H1 (cell line): Measurements from ENCODE around the gene GPD1. TPM values are rescaled to one million over a fixed set of nuclear protein-coding genes. Genes with fewer than 3 reads are reported as not detected.

ENCODE experiments used
- CTCF ChIA-PET: fragments of 300-600 bp; sonication (Branson Sonifier 250); formaldehyde crosslinking; loops from one replicate; lab custom pipeline; 2021; ENCODE audit not compliant: partially characterized antibody; lab: Charles Lee
- POLR2A ChIA-PET: fragments of 300-600 bp; sonication (Branson Sonifier 250); formaldehyde crosslinking; loops from one replicate; lab custom pipeline; 2021; ENCODE audit warnings: inconsistent platforms; ENCODE audit not compliant: partially characterized antibody; lab: Charles Lee
- DNase-seq, 2 experiments: peaks; one replicate each; pipeline versions ENCODE4 v3.0.0 to v3.0.0-alpha.2; 2010 to 2022; ENCODE audit warnings: low spot score in 2 of 2, low read depth in 1 of 2, mixed read lengths in 1 of 2
- FAIRE-seq: peaks from 2 replicates; lab custom pipeline; 2011; peaks lifted over from hg19 to GRCh38; lab: Jason Lieb, UNC
- H2AFZ ChIP-seq: 2 replicates; pipeline ENCODE4 v1.8.1; 2012; ENCODE audit warnings: low read length, inconsistent platforms
- H2AK5ac ChIP-seq: 2 replicates; pipeline ENCODE4 v1.6.1; 2013; ENCODE audit warnings: low read depth, low read length
- H2BK120ac ChIP-seq: replicated peaks from 2 replicates; pipeline ENCODE3; 2013; ENCODE audit warnings: low read depth, low read length, inconsistent platforms
- H2BK12ac ChIP-seq: 2 replicates; pipeline ENCODE4 v1.6.1; 2013; ENCODE audit warnings: low read depth, low read length
- H2BK15ac ChIP-seq: 2 replicates; pipeline ENCODE4 v1.6.1; 2013; ENCODE audit warnings: low read length
- H2BK20ac ChIP-seq: 2 replicates; pipeline ENCODE4 v1.6.1; 2013; ENCODE audit warnings: low read length
- H2BK5ac ChIP-seq: 2 replicates; pipeline ENCODE4 v1.6.1; 2013; ENCODE audit warnings: low read depth, low read length
- H3K14ac ChIP-seq: 2 replicates; pipeline ENCODE4 v1.6.1; 2013; ENCODE audit warnings: inconsistent platforms; ENCODE audit not compliant: insufficient read length
- H3K18ac ChIP-seq: 2 replicates; pipeline ENCODE4 v1.6.1; 2013; ENCODE audit warnings: low read length; ENCODE audit errors: extremely low read depth
- H3K23ac ChIP-seq: 2 replicates; pipeline ENCODE4 v1.6.1; 2013; ENCODE audit warnings: inconsistent platforms; ENCODE audit not compliant: insufficient read length
- H3K23me2 ChIP-seq: 2 replicates; pipeline ENCODE4 v1.6.1; 2013; ENCODE audit warnings: low read depth, low read length
- H3K27ac ChIP-seq: 2 replicates; pipeline ENCODE4 v1.6.1; 2011; ENCODE audit warnings: low read depth, low read length, inconsistent platforms
- H3K27me3 ChIP-seq, 4 experiments: replicated peaks in 1 of 4; 1 replicate in 1 of 4; 2 replicates in 3 of 4; pipeline versions ENCODE4 v1.6.1 to v1.8.1; 2011 to 2013; ENCODE audit warnings: low read length in 3 of 4, mild to moderate bottlenecking in 3 of 4, inconsistent platforms in 2 of 4, mixed read lengths in 2 of 4, moderate library complexity in 1 of 4; ENCODE audit not compliant: control insufficient read depth in 3 of 4, insufficient read depth in 3 of 4; ENCODE audit errors: extremely low read depth in 1 of 4
- H3K36me3 ChIP-seq, 4 experiments: 2 replicates each; pipeline versions ENCODE4 v1.6.1 to v1.8.1; 2011 to 2013; ENCODE audit warnings: mild to moderate bottlenecking in 4 of 4, low read length in 3 of 4, moderate library complexity in 2 of 4, control low read depth in 1 of 4, inconsistent platforms in 1 of 4; ENCODE audit not compliant: insufficient read depth in 4 of 4, control insufficient read depth in 2 of 4
- H3K4ac ChIP-seq: replicated peaks from 2 replicates; pipeline ENCODE3; 2013; ENCODE audit warnings: low read length, low read depth, mixed read lengths, inconsistent platforms; ENCODE audit not compliant: insufficient read length
- H3K4me1 ChIP-seq, 4 experiments: replicated peaks in 1 of 4; 1 replicate in 1 of 4; 2 replicates in 3 of 4; pipeline versions ENCODE4 v1.6.1 to v1.8.1; 2011 to 2013; ENCODE audit warnings: low read length in 3 of 4, inconsistent platforms in 2 of 4, mixed read lengths in 1 of 4; ENCODE audit not compliant: insufficient read depth in 4 of 4, control insufficient read depth in 3 of 4
- H3K4me2 ChIP-seq, 2 experiments: 2 replicates each; pipeline versions ENCODE4 v1.6.1 to v1.8.1; 2011 to 2013; ENCODE audit warnings: low read depth in 2 of 2, low read length in 2 of 2, control low read depth in 1 of 2, inconsistent platforms in 1 of 2, mild to moderate bottlenecking in 1 of 2; ENCODE audit not compliant: insufficient read depth in 1 of 2
- H3K4me3 ChIP-seq, 4 experiments: fragments of 200-600, 300-600 bp in 1 of 4; sonication (generic), shearing (Covaris generic), sonication (Bioruptor Twin) in 1 of 4; 2 replicates each; pipeline versions ENCODE4 v1.5.1 to v1.8.1; 2011 to 2016; ENCODE audit warnings: low read length in 4 of 4, low read depth in 3 of 4, control low read depth in 2 of 4, inconsistent platforms in 2 of 4, mild to moderate bottlenecking in 2 of 4, mixed read lengths in 1 of 4, moderate library complexity in 1 of 4; ENCODE audit not compliant: insufficient read depth in 2 of 4; ENCODE audit errors: extremely low read depth in 1 of 4
- H3K56ac ChIP-seq: replicated peaks from 2 replicates; pipeline ENCODE3; 2013; ENCODE audit warnings: low read depth, mild to moderate bottlenecking, mixed read lengths, low read length, inconsistent platforms; ENCODE audit not compliant: insufficient read length
- H3K79me1 ChIP-seq: 2 replicates; pipeline ENCODE4 v1.6.1; 2013; ENCODE audit warnings: low read depth, low read length, control low read depth
- H3K79me2 ChIP-seq, 2 experiments: 2 replicates each; pipeline versions ENCODE4 v1.6.1 to v1.8.1; 2012 to 2013; ENCODE audit warnings: low read length in 2 of 2, mild to moderate bottlenecking in 2 of 2, inconsistent platforms in 1 of 2; ENCODE audit not compliant: insufficient read depth in 2 of 2, control insufficient read depth in 1 of 2
- H3K9ac ChIP-seq, 4 experiments: replicated peaks in 1 of 4; 1 replicate in 1 of 4; 2 replicates in 3 of 4; pipeline versions ENCODE4 v1.6.1 to v1.8.1; 2011 to 2013; ENCODE audit warnings: low read depth in 3 of 4, low read length in 3 of 4, control low read depth in 2 of 4, mild to moderate bottlenecking in 2 of 4, moderate library complexity in 2 of 4, inconsistent platforms in 1 of 4; ENCODE audit errors: extremely low read depth in 1 of 4
- H3K9me3 ChIP-seq, 2 experiments: 2 replicates each; pipeline versions ENCODE4 v1.6.1 to v1.8.1; 2012 to 2013; ENCODE audit warnings: mild to moderate bottlenecking in 2 of 2, moderate library complexity in 2 of 2, control low read depth in 1 of 2, inconsistent platforms in 1 of 2, low read depth in 1 of 2, low read length in 1 of 2, mixed read lengths in 1 of 2; ENCODE audit not compliant: insufficient read depth in 2 of 2
- H4K20me1 ChIP-seq, 2 experiments: replicated peaks in 1 of 2; 2 replicates each; pipeline versions ENCODE3 to v1.8.1; 2011 to 2013; ENCODE audit warnings: inconsistent platforms in 2 of 2, low read length in 2 of 2, mild to moderate bottlenecking in 1 of 2; ENCODE audit not compliant: insufficient read depth in 2 of 2, control insufficient read depth in 1 of 2
- H4K5ac ChIP-seq: 2 replicates; pipeline ENCODE4 v1.6.1; 2013; ENCODE audit warnings: low read length, low read depth, mixed read lengths, inconsistent platforms; ENCODE audit not compliant: insufficient read length
- H4K8ac ChIP-seq: 2 replicates; pipeline ENCODE4 v1.8.0; 2013; ENCODE audit warnings: mild to moderate bottlenecking, moderate library complexity, low read length, inconsistent platforms; ENCODE audit not compliant: insufficient read depth; ENCODE audit errors: extremely low read depth
- H4K91ac ChIP-seq: replicated peaks from 2 replicates; pipeline ENCODE3; 2013; ENCODE audit warnings: low read length, mixed read lengths, inconsistent platforms; ENCODE audit not compliant: insufficient read length
- BCL11A ChIP-seq, 2 experiments: IDR thresholded peaks; one replicate each; pipeline ENCODE4 v1.6.1; 2011; ENCODE audit warnings: low read depth in 2 of 2, low read length in 2 of 2, mild to moderate bottlenecking in 2 of 2
- SAP30 ChIP-seq: fragments of 300-600 bp; sonication (generic); IDR thresholded peaks from 2 replicates; pipeline ENCODE4 v1.7.1; 2012; ENCODE audit warnings: low read length, moderate library complexity, mild to moderate bottlenecking, inconsistent platforms; ENCODE audit not compliant: insufficient read depth, insufficient replicate concordance
- TEAD4 ChIP-seq: IDR thresholded peaks from 2 replicates; pipeline ENCODE4 v1.6.1; 2012; ENCODE audit warnings: low read depth, low read length, inconsistent platforms, mixed read lengths
- WGBS, 2 experiments: shearing (Covaris generic) in 1 of 2; methylation state at CpG; one replicate each; pipeline versions ENCODE4 v1.1.6 to v1.1.7; 2013 to 2015; ENCODE audit warnings: low lambda C conversion rate in 2 of 2, mixed read lengths in 2 of 2, inconsistent platforms in 1 of 2, low coverage in 1 of 2, missing lambda C conversion rate in 1 of 2; ENCODE audit not compliant: insufficient replicate concordance in 2 of 2, insufficient coverage in 1 of 2, insufficient read length in 1 of 2; ENCODE audit errors: extremely low coverage in 1 of 2, missing lambda C conversion rate in 1 of 2; 5-methylcytosine and 5-hydroxymethylcytosine counted together
- polyA plus RNA-seq, 7 experiments: library from polyadenylated mRNA; depleted of rRNA in 3 of 7; stranded (reverse) in 5 of 7; unstranded in 2 of 7; fragments of >200 nt in 5 of 7; fragments of 200-250 nt in 2 of 7; gene quantifications; 1 replicate in 5 of 7; 2 replicates in 1 of 7; 4 replicates in 1 of 7; pipeline versions ENCODE4 v1.2.1 to v1.2.3, GENCODE V29; 2011 to 2013; ENCODE audit warnings: missing spikeins in 2 of 7, mixed read lengths in 2 of 7
- total RNA-seq: library from RNA; stranded (reverse); fragmentation: NEBNext Ultra II Directional; extraction: Animal tissue kit (Norgen Biotek cat#: 25700); gene quantifications from 2 replicates; pipeline ENCODE4 v1.2.1, GENCODE V29; 2021

The GPD1 gene
- total and polyA plus RNA-seq, 2 of the 8 experiments (the other 6 are each of a cell fraction or from before 2014, with no cell fraction given): 0.45 to 0.74 TPM

GRCh38 chr12:50082644-50083043, 21.2 kb upstream of the GPD1 start:
- Histone ChIP-seq H3K4me3 (no peak overlapping the region), H3K9me3 (no peaks in the 10 kb centered on the region), H2AFZ (no peak overlapping the region), H2BK15ac (no peak overlapping the region), H3K56ac (no peak overlapping the region), H2BK20ac (no peak overlapping the region), H3K23me2 (peaks cover 9% of the 10 kb centered on the region), H2BK12ac (no peak overlapping the region), H3K79me2 (peaks cover 0 to 22% of the 10 kb centered on the region in 2 experiments; a peak in 3 of 4 replicates), H4K91ac (no peak overlapping the region), H3K4me1 (peaks cover 0 to 8% (median 5%) of the 10 kb centered on the region in 4 experiments; a peak in 3 of 7 replicates), H3K27ac (no peak overlapping the region), H2BK5ac (no peak overlapping the region), H3K14ac (no peak overlapping the region), H4K5ac (no peak overlapping the region), H2BK120ac (no peak overlapping the region), H3K4ac (peak overlapping the region; percentile 59), H3K4me2 (no peak overlapping the region), H2AK5ac (0 out of 2 replicates have a peak overlapping the region, but pooled peaks have one; percentile 34), H3K23ac (no peak overlapping the region), H3K36me3 (peaks cover 8 to 14% (median 12%) of the 10 kb centered on the region in 4 experiments), H3K27me3 (peaks cover 0 to 15% (median 9%) of the 10 kb centered on the region in 4 experiments; a peak in 4 of 7 replicates), H3K18ac (no peak overlapping the region), H4K20me1 (peaks cover 0 to 9% of the 10 kb centered on the region in 2 experiments), H3K9ac (no peak overlapping the region), H3K79me1 (no peaks in the 10 kb centered on the region; the same call in 1 of the 2 replicates), H4K8ac (no peak overlapping the region; the same call in 1 of the 2 replicates)
- DNase-seq (no peak), FAIRE-seq (no peak)
- TF ChIP-seq BCL11A (IDR thresholded peaks at IDR 0.05; ENCODE audit: low read depth in 2 of 2, low read length in 2 of 2) (no peak), TEAD4 (no peak), SAP30 (no peak)
- ChIA-PET CTCF (interaction anchor here (1.0 to 27.3 kb wide), 10 partner anchors 8 to 116 kb away, joined by 3 to 625 read pairs (median 6); partner anchors contain the start of genes CERS5, COX14 and GPD1), POLR2A (interaction anchor here (1.1 to 25.0 kb wide), 4 partner anchors 9 to 85 kb away, joined by 3 to 457 read pairs (median 6); partner anchors contain the start of genes CERS5, COX14 and GPD1)
- 87% methylated on average over 7 of the region's 7 CpGs; no CpG with 5 or more reads in 1 of the 2 experiments for WGBS, 2 experiments
